ENCODE measurements around the gene CASS4. TPM values are rescaled to one million over a fixed set of nuclear protein-coding genes. Genes with fewer than 3 reads are reported as not detected.

Gene CASS4
- total RNA-seq, 2 experiments from 2014 or later, result 0.15 TPM; not detected in 1

DNA sequence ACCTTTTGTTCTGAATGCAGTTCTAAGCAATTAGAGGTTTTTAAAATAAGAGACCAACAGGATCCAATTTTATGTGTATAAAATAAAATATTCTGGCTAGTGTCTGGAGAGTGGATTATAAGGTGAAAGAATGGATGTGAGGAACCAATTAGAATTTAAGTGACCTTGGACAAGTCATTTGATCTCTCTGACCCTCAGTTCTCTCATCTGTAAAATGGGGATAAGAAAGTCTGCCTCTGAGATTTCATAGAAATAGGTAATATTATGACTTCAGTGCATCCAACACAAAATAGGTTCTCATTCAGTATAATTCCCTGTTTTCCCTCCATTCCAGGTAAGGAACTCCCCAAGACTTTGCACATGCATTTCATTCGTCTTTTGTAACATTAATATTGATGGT lies 18.9 kb downstream of the CASS4 start:
- H3K4me1 ChIP-seq (ENCODE audit: insufficient read depth, low read length, poor library complexity, severe bottlenecking), result peaks cover 12% of the 10 kb centered on the region
- no TSS peak for BruUV-seq (replicated peaks)
- no peak overlapping the region for H3K27ac ChIP-seq (ENCODE audit: low read depth, low read length, poor library complexity, severe bottlenecking)
- no peak overlapping the region for H2AFZ ChIP-seq (ENCODE audit: low read length)
- intact Hi-C loops (cut with micrococcal nuclease; ENCODE audit: unreplicated experiment), result no loop called here
- no peaks in the 10 kb centered on the region for H3K79me2 ChIP-seq (ENCODE audit: insufficient read depth, low read depth, low read length)
- TF ChIP-seq, protein P1, sequence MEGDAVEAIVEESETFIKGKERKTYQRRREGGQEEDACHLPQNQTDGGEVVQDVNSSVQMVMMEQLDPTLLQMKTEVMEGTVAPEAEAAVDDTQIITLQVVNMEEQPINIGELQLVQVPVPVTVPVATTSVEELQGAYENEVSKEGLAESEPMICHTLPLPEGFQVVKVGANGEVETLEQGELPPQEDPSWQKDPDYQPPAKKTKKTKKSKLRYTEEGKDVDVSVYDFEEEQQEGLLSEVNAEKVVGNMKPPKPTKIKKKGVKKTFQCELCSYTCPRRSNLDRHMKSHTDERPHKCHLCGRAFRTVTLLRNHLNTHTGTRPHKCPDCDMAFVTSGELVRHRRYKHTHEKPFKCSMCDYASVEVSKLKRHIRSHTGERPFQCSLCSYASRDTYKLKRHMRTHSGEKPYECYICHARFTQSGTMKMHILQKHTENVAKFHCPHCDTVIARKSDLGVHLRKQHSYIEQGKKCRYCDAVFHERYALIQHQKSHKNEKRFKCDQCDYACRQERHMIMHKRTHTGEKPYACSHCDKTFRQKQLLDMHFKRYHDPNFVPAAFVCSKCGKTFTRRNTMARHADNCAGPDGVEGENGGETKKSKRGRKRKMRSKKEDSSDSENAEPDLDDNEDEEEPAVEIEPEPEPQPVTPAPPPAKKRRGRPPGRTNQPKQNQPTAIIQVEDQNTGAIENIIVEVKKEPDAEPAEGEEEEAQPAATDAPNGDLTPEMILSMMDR (conservative IDR thresholded peaks at IDR 0.05; ENCODE audit: low read length), result no peak
- no peak for TF ChIP-seq EZH2phosphoT487 (IDR thresholded peaks at IDR 0.05; ENCODE audit: borderline replicate concordance, low read depth, low read length)
- H3K9me3 ChIP-seq (ENCODE audit: low read length), result no peaks in the 10 kb centered on the region
- no peaks in the 10 kb centered on the region for H3K9me2 ChIP-seq (ENCODE audit: insufficient read depth, low read length)
- no peak for DNase-seq (ENCODE audit: low spot score)
- CTCF ChIA-PET (ENCODE audit: unreplicated experiment), result no interaction called here
- H3K4me3 ChIP-seq (ENCODE audit: low read depth, low read length, poor library complexity, severe bottlenecking), result no peak overlapping the region
- H3K36me3 ChIP-seq (ENCODE audit: insufficient read depth, low read length), result no peaks in the 10 kb centered on the region
- H4K20me1 ChIP-seq (ENCODE audit: insufficient read depth, low read length), result no peaks in the 10 kb centered on the region
- no peak overlapping the region for H3K4me2 ChIP-seq (ENCODE audit: low read length)
- POLR2A ChIA-PET, result interaction anchor here (0.6 kb wide), 1 partner anchor 208 kb away, joined by 4 read pairs; no protein-coding TSS in a partner anchor

DNA sequence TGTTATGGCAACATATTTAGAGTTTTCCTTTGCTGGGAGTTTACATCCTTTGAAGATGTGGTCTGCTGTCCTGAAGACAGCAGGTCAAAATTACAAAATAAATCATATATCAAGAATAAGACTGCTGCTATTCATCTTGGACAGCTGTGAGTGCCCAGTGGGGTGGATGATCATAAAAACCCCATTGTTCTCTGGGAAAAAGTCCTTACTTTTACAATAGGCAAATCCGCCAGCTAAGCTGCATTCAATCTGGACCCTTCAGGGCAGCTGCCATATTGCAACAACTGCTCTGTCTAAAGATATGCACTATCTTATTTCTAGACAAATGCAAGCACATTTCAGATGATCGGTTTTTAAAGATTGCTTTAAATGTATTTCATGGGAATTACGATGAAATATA lies 19.4 kb downstream of the CASS4 start:
- POLR2A ChIA-PET, result no interaction called here
- CTCF ChIA-PET (ENCODE audit: unreplicated experiment), result no interaction called here

DNA sequence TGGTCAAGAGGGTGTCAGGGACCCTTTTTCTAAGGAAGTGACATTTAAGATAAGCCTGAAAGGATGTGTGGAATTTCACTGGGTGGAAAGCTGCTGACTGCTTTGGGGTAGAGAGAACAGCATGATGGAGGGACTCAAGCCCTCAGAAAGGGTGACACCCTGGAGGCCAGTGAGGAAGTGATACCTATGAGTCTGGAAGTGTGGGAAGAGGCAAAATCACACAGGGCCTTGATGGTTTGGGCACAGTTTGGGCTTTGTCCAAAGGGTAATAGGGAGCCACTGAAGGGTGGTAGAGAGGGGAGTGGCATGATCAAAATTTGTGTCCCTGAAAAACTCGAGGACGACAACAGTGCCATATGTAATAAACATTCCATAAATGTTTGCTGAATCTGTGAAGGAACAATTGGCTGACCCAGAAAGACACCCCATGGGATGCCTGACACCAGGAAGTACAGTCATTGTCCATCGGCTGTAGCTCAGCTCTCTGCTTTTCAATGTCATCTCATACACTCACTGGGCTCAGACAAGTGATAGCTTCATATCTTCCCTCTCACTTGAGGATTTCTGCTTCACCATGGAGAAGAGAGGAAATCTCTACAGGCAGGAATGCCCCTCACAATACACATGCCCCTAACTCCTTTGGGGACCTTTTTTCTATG lies 21.3 kb downstream of the CASS4 start:
- Histone ChIP-seq H3K27ac (ENCODE audit: low read depth, low read length, poor library complexity, severe bottlenecking) (no peak overlapping the region), H3K9me3 (ENCODE audit: low read length) (no peaks in the 10 kb centered on the region), H3K36me3 (ENCODE audit: insufficient read depth, low read length) (no peaks in the 10 kb centered on the region), H3K4me3 (ENCODE audit: low read depth, low read length, poor library complexity, severe bottlenecking) (no peak overlapping the region), H3K79me2 (ENCODE audit: insufficient read depth, low read depth, low read length) (no peaks in the 10 kb centered on the region), H3K4me2 (ENCODE audit: low read length) (no peak overlapping the region), H2AFZ (ENCODE audit: low read length) (no peak overlapping the region), H4K20me1 (ENCODE audit: insufficient read depth, low read length) (no peaks in the 10 kb centered on the region), H3K4me1 (ENCODE audit: insufficient read depth, low read length, poor library complexity, severe bottlenecking) (peaks cover 12% of the 10 kb centered on the region), H3K9me2 (ENCODE audit: insufficient read depth, low read length) (no peaks in the 10 kb centered on the region)
- TF ChIP-seq, protein P1 (conservative IDR thresholded peaks at IDR 0.05; ENCODE audit: low read length), result no peak
- no peak for TF ChIP-seq EZH2phosphoT487 (IDR thresholded peaks at IDR 0.05; ENCODE audit: borderline replicate concordance, low read depth, low read length)
- no peak for DNase-seq (ENCODE audit: low spot score)
- POLR2A ChIA-PET, result no interaction called here
- CTCF ChIA-PET (ENCODE audit: unreplicated experiment), result no interaction called here
- intact Hi-C loops (cut with micrococcal nuclease; ENCODE audit: unreplicated experiment), result no loop called here
- BruUV-seq (replicated peaks), result no TSS peak

More for the DNA sequence above, 19.4 kb downstream of the CASS4 start:
- TF ChIP-seq EZH2phosphoT487 (IDR thresholded peaks at IDR 0.05; ENCODE audit: borderline replicate concordance, low read depth, low read length), result no peak
- TF ChIP-seq, protein P1 (conservative IDR thresholded peaks at IDR 0.05; ENCODE audit: low read length), result no peak
- H3K79me2 ChIP-seq (ENCODE audit: insufficient read depth, low read depth, low read length), result no peaks in the 10 kb centered on the region
- peaks cover 12% of the 10 kb centered on the region for H3K4me1 ChIP-seq (ENCODE audit: insufficient read depth, low read length, poor library complexity, severe bottlenecking)
- H4K20me1 ChIP-seq (ENCODE audit: insufficient read depth, low read length), result no peaks in the 10 kb centered on the region
- no peak overlapping the region for H3K4me3 ChIP-seq (ENCODE audit: low read depth, low read length, poor library complexity, severe bottlenecking)
- H2AFZ ChIP-seq (ENCODE audit: low read length), result no peak overlapping the region
- intact Hi-C loops (cut with micrococcal nuclease; ENCODE audit: unreplicated experiment), result no loop called here
- H3K27ac ChIP-seq (ENCODE audit: low read depth, low read length, poor library complexity, severe bottlenecking), result no peak overlapping the region
- H3K36me3 ChIP-seq (ENCODE audit: insufficient read depth, low read length), result no peaks in the 10 kb centered on the region
- no peak for DNase-seq (ENCODE audit: low spot score)
- no TSS peak for BruUV-seq (replicated peaks)
- H3K9me3 ChIP-seq (ENCODE audit: low read length), result no peaks in the 10 kb centered on the region
- H3K9me2 ChIP-seq (ENCODE audit: insufficient read depth, low read length), result no peaks in the 10 kb centered on the region
- no peak overlapping the region for H3K4me2 ChIP-seq (ENCODE audit: low read length)
